Sigmoid colon (tissue), 4 donors: ENCODE measurements around the gene TRIM33.

Experiments used
- CTCF ChIP-seq, 4 experiments: fragments of 450-650 bp in 3 of 4; fragments of 200-600 bp in 1 of 4; IDR thresholded peaks; one replicate each; pipeline ENCODE4 v1.5.1; 2016 to 2019; ENCODE audit warnings: antibody characterized with exemption in 4 of 4, mild to moderate bottlenecking in 3 of 4, moderate library complexity in 2 of 4
- EP300 ChIP-seq, 4 donors: sonication (generic); formaldehyde crosslinking; IDR thresholded peaks; one replicate each; pipeline ENCODE4 v1.6.1; 2017; ENCODE audit warnings: antibody characterized with exemption in 4 of 4
- POLR2A ChIP-seq, 2 donors: fragments of 450-650 bp; IDR thresholded peaks; one replicate each; pipeline ENCODE4 v1.6.1; 2016; ENCODE audit warnings: antibody characterized with exemption in 2 of 2, mild to moderate bottlenecking in 2 of 2, moderate library complexity in 2 of 2

DNA sequence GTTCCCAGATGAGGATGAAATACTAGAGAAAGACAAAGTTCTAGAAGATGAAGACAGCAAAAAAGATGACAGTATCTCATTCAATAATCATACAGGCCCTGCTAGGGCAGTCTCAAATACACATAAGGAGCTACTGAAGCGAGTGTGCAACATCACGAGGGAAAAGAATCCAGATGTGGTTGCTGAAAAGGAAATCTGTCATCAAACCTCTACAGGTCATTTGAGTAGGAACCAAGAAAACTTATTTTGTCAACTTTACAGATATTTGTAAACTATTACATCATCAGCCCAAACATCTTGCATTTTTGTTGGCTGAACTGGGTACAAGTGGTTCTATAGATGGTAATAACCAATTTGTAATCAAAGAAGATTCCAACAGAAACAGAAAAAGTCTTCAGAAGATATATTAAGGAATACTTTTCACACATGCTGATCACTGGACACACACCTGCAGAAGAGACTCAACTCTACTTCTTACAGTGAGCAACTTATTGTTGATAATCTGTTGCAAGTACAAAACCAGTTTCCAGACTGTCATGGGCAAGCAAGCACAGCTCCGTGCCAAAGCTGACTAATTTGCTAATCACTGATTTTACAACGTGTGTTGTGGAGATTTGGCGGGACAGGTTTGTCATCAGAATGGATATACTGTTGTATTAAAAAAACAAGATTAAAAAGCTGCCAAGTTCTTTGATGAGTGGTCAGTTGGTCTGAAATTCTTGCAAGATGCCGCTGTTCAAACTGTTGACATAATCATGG is 42.1 kb downstream of the TRIM33 start:
- TF ChIP-seq CTCF (IDR thresholded peaks at IDR 0.05) (no peak), EP300 (IDR thresholded peaks at IDR 0.05) (no peak), POLR2A (IDR thresholded peaks at IDR 0.05) (no peak)
